Measurements from ENCODE around the gene MARCHF2. TPM values are rescaled to one million over a fixed set of nuclear protein-coding genes. Genes with fewer than 3 reads are reported as not detected.

MARCHF2 gene
- total and polyA plus RNA-seq, 9 of the 15 experiments (the other 6 are each of a cell fraction or from before 2014, with no cell fraction given), result 0.39 to 6.4 (median 2.2) TPM

DNA sequence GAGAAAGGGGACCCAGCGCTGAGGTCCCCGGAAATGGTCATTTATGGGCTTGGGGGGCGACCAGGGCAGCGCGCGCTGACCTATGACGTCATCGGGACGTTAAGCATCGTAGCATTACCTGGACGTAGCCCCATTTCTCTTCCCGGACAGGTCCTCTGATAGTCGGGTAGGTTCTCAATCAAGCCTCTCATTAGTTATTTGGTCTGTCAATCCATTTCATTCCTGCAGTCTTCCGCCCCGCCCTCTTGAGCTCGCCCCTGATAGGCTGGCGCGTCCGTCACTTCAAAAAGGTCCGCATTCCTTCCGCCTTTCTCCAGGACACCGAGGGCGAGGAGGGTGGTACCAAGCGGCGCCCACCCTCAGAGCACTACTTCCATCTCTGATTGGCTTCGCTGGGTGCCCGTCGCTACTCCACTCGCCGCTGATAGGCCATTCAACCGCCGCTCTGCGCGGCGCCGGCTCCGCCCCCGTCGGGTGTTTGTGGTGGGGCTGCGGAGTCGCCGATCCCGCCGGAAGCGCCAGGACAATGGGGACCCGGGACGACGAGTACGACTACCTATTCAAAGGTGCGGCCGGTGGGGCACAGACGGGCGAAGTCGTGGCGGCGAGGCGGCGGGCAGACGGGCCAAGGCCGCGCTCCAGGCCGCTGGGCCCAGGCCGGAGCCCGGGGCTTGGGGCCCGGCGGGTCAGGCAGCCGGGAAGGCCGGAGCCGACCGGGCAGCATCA is 23.1 kb upstream of the MARCHF2 start, which contains the start of gene RAB11B (continued):
- TF ChIP-seq ARID4B (CRISPR knock-in tag; IDR thresholded peaks at IDR 0.05) (no peak), GATA2 (CRISPR knock-in tag; IDR thresholded peaks at IDR 0.05) (no peak), YBX1 (IDR thresholded peaks at IDR 0.05) (no peak), ZBTB8A (IDR thresholded peaks at IDR 0.05; ENCODE audit: partially characterized antibody) (no peak), SIN3B (IDR thresholded peaks at IDR 0.05; ENCODE audit: low read depth) (peak; percentile 71), CC2D1A (IDR thresholded peaks at IDR 0.05) (no peak; the same call in 1 of the 2 replicates), ILK (tag; IDR thresholded peaks at IDR 0.05; ENCODE audit: borderline replicate concordance, low read depth) (no peak), CBFA2T2 (conservative IDR thresholded peaks at IDR 0.05) (no peak)
- TF ChIP-seq, protein P1, sequence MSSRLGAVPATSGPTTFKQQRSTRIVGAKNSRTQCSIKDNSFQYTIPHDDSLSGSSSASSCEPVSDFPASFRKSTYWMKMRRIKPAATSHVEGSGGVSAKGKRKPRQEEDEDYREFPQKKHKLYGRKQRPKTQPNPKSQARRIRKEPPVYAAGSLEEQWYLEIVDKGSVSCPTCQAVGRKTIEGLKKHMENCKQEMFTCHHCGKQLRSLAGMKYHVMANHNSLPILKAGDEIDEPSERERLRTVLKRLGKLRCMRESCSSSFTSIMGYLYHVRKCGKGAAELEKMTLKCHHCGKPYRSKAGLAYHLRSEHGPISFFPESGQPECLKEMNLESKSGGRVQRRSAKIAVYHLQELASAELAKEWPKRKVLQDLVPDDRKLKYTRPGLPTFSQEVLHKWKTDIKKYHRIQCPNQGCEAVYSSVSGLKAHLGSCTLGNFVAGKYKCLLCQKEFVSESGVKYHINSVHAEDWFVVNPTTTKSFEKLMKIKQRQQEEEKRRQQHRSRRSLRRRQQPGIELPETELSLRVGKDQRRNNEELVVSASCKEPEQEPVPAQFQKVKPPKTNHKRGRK (tag; IDR thresholded peaks at IDR 0.05), result no peak
- TF ChIP-seq, protein P2, sequence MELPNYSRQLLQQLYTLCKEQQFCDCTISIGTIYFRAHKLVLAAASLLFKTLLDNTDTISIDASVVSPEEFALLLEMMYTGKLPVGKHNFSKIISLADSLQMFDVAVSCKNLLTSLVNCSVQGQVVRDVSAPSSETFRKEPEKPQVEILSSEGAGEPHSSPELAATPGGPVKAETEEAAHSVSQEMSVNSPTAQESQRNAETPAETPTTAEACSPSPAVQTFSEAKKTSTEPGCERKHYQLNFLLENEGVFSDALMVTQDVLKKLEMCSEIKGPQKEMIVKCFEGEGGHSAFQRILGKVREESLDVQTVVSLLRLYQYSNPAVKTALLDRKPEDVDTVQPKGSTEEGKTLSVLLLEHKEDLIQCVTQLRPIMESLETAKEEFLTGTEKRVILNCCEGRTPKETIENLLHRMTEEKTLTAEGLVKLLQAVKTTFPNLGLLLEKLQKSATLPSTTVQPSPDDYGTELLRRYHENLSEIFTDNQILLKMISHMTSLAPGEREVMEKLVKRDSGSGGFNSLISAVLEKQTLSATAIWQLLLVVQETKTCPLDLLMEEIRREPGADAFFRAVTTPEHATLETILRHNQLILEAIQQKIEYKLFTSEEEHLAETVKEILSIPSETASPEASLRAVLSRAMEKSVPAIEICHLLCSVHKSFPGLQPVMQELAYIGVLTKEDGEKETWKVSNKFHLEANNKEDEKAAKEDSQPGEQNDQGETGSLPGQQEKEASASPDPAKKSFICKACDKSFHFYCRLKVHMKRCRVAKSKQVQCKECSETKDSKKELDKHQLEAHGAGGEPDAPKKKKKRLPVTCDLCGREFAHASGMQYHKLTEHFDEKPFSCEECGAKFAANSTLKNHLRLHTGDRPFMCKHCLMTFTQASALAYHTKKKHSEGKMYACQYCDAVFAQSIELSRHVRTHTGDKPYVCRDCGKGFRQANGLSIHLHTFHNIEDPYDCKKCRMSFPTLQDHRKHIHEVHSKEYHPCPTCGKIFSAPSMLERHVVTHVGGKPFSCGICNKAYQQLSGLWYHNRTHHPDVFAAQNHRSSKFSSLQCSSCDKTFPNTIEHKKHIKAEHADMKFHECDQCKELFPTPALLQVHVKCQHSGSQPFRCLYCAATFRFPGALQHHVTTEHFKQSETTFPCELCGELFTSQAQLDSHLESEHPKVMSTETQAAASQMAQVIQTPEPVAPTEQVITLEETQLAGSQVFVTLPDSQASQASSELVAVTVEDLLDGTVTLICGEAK (IDR thresholded peaks at IDR 0.05), result peak; percentile 96
- TF ChIP-seq, protein P2 (CRISPR knock-in tag; IDR thresholded peaks at IDR 0.05), result no peak
